Measurements from ENCODE around the gene COL6A3. TPM values are rescaled to one million over a fixed set of nuclear protein-coding genes. Genes with fewer than 3 reads are reported as not detected.
A peak's percentile ranks its signal among the peaks of the same experiment; 100 is the strongest.

Gene COL6A3
- total RNA-seq, 2 experiments from 2014 or later, result 1.3 TPM

DNA sequence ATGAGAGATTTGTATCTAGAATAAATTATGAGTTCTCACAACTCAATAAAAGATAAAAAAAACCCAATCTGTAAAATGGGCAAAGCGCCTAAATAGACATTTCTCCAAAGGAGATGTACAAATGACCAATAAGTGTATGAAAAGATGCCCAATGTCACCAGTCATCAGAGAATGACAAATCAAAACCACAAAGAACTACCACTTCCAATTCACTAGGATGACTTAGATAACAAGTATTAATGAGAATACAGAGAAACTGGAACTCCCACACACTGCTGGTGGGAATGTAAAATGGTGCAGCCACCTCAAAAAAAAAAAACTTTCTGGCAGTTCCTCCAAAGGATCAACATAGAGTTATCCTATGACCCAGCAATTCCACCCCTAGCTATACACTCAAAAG is 17.4 kb upstream of the COL6A3 start:
- ATAC-seq (ENCODE audit: poor library complexity) (no peak), DNase-seq (no peak)
- intact Hi-C loops (cut with DNase I, micrococcal nuclease), result loop anchor here in 1 of 2 experiments (10.0 kb wide), 1 partner anchor 243 kb away; no protein-coding TSS in a partner anchor
- peaks cover 99% of the 10 kb centered on the region for H3K4me1 Mint-ChIP-seq (ENCODE audit: low read depth)
- H3K9me3 ChIP-seq (ENCODE audit: control insufficient read depth in 1 of 2, insufficient read depth in 1 of 2, low read length in 2 of 2), result no peaks in the 10 kb centered on the region
- POLR2A ChIA-PET, result interaction anchor here (2.1 kb wide), 1 partner anchor 10 kb away, joined by 7 read pairs; no protein-coding TSS in a partner anchor
- no peaks in the 10 kb centered on the region for H3K9me3 Mint-ChIP-seq
- H3K4me3 ChIP-seq (ENCODE audit: low read length), result no peak overlapping the region
- TF ChIP-seq CTCF (IDR thresholded peaks at IDR 0.05), result no peak
- no peaks in the 10 kb centered on the region for H3K27me3 Mint-ChIP-seq
- CTCF ChIA-PET, result interaction anchor here (5.2 kb wide), 1 partner anchor 10 kb away, joined by 47 read pairs; no protein-coding TSS in a partner anchor
- no peak overlapping the region for H3K27ac ChIP-seq (ENCODE audit: low read depth in 1 of 2, low read length in 2 of 2)
- H3K27ac Mint-ChIP-seq, result peak overlapping the region; percentile 83
- H3K27me3 ChIP-seq (ENCODE audit: control insufficient read depth in 1 of 2, insufficient read depth in 2 of 2, low read length in 2 of 2), result no peaks in the 10 kb centered on the region
- no peaks in the 10 kb centered on the region for H3K36me3 ChIP-seq (ENCODE audit: insufficient read depth, low read length)
- peak overlapping the region; percentile 40 for H3K4me3 Mint-ChIP-seq
- no peaks in the 10 kb centered on the region for H3K36me3 Mint-ChIP-seq (ENCODE audit: low read depth)
- peaks cover 76% of the 10 kb centered on the region for H3K4me1 ChIP-seq (ENCODE audit: insufficient read depth, low read length)

DNA sequence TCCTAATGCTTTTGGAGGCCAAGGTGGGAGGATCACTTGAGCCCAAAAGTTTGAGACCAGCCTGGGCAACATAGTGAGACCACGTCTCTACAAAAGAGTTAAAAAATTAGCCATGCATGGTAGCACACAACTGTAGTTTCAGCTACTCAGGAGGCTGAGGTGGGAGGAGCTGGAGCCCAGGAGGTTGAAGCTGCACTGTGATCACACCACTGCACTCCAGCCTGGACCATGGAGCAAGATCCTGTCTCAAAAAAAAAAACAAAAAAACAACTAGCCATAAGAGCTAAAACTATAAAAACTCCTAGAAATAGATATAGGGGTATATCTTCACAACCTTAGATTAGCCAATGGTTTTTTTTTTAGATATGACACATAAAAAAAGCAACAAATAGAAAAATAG is 16.9 kb upstream of the COL6A3 start:
- ATAC-seq (ENCODE audit: poor library complexity) (no peak), DNase-seq (no peak)
- Mint-ChIP-seq H3K4me1 (ENCODE audit: low read depth) (peaks cover 97% of the 10 kb centered on the region), H3K27ac (peak overlapping the region; percentile 88), H3K4me3 (no peak overlapping the region), H3K36me3 (ENCODE audit: low read depth) (no peaks in the 10 kb centered on the region), H3K27me3 (no peaks in the 10 kb centered on the region), H3K9me3 (no peaks in the 10 kb centered on the region)
- Histone ChIP-seq H3K4me1 (ENCODE audit: insufficient read depth, low read length) (peaks cover 71% of the 10 kb centered on the region), H3K4me3 (ENCODE audit: low read length) (no peak overlapping the region), H3K27ac (ENCODE audit: low read depth in 1 of 2, low read length in 2 of 2) (no peak overlapping the region), H3K9me3 (ENCODE audit: control insufficient read depth in 1 of 2, insufficient read depth in 1 of 2, low read length in 2 of 2) (no peaks in the 10 kb centered on the region), H3K36me3 (ENCODE audit: insufficient read depth, low read length) (no peaks in the 10 kb centered on the region), H3K27me3 (ENCODE audit: control insufficient read depth in 1 of 2, insufficient read depth in 2 of 2, low read length in 2 of 2) (no peaks in the 10 kb centered on the region)
- intact Hi-C loops (cut with DNase I, micrococcal nuclease), result loop anchor here in 1 of 2 experiments (10.0 kb wide), 1 partner anchor 244 kb away; no protein-coding TSS in a partner anchor
- TF ChIP-seq CTCF (IDR thresholded peaks at IDR 0.05), result no peak
- ChIA-PET CTCF (interaction anchor here (1.7 to 5.4 kb wide), 3 partner anchors 9 to 45 kb away, joined by 6 to 47 read pairs (median 30); no protein-coding TSS in a partner anchor), POLR2A (interaction anchor here (1.5 to 3.1 kb wide), 5 partner anchors 8 to 44 kb away, joined by 3 to 24 read pairs (median 10); no protein-coding TSS in a partner anchor)

DNA sequence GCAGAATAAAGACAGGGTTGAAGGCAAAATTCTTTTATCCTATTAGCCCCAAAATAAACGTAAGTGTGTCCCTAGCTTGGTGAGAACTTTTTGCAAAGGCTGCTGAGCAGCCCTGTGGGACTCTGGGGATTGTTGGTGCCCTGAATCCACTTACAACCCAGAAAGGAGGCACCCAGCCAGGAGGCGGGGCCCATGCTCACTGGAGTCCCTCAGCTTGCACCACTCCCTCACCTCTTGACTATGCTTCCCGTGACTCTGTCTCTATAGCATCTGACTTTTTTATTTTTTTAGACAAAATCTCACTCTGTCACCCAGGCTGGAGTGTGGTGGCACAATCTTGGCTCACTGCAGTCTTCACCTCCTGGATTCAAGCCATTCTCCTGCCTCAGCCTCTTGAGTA is 15.8 kb upstream of the COL6A3 start:
- Histone ChIP-seq H3K9me3 (ENCODE audit: control insufficient read depth in 1 of 2, insufficient read depth in 1 of 2, low read length in 2 of 2) (no peaks in the 10 kb centered on the region), H3K4me3 (ENCODE audit: low read length) (no peak overlapping the region), H3K4me1 (ENCODE audit: insufficient read depth, low read length) (peaks cover 60% of the 10 kb centered on the region), H3K27ac (ENCODE audit: low read depth in 1 of 2, low read length in 2 of 2) (peak overlapping the region in 1 of 2 donors; percentile 23), H3K36me3 (ENCODE audit: insufficient read depth, low read length) (no peaks in the 10 kb centered on the region), H3K27me3 (ENCODE audit: control insufficient read depth in 1 of 2, insufficient read depth in 2 of 2, low read length in 2 of 2) (no peaks in the 10 kb centered on the region)
- Mint-ChIP-seq H3K27me3 (no peaks in the 10 kb centered on the region), H3K36me3 (ENCODE audit: low read depth) (no peaks in the 10 kb centered on the region), H3K4me3 (peak overlapping the region; percentile 79), H3K4me1 (ENCODE audit: low read depth) (peaks cover 97% of the 10 kb centered on the region), H3K27ac (peak overlapping the region; percentile 88), H3K9me3 (no peaks in the 10 kb centered on the region)
- POLR2A ChIA-PET, result interaction anchor here (1.2 to 3.1 kb wide), 7 partner anchors 8 to 45 kb away, joined by 3 to 24 read pairs (median 5); no protein-coding TSS in a partner anchor
- DNase-seq, result peak in 9 of 14 experiments; percentile 24 to 73 (median 38)
- intact Hi-C loops (cut with DNase I, micrococcal nuclease), result loop anchor here in 1 of 2 experiments (10.0 kb wide), 2 partner anchors 145 to 245 kb away; no protein-coding TSS in a partner anchor
- peak; percentile 36 for ATAC-seq (ENCODE audit: poor library complexity)
- TF ChIP-seq CTCF (IDR thresholded peaks at IDR 0.05), result no peak
- CTCF ChIA-PET, result interaction anchor here (0.9 to 5.4 kb wide), 3 partner anchors 9 to 46 kb away, joined by 3 to 30 read pairs (median 6); no protein-coding TSS in a partner anchor
